Measurements from ENCODE around the gene CAMTA1. TPM values are rescaled to one million over a fixed set of nuclear protein-coding genes. Genes with fewer than 3 reads are reported as not detected.
A peak's percentile ranks its signal among the peaks of the same experiment; 100 is the strongest.

CAMTA1 gene
- total RNA-seq, 1 donor from 2014 or later, result 160 TPM

DNA sequence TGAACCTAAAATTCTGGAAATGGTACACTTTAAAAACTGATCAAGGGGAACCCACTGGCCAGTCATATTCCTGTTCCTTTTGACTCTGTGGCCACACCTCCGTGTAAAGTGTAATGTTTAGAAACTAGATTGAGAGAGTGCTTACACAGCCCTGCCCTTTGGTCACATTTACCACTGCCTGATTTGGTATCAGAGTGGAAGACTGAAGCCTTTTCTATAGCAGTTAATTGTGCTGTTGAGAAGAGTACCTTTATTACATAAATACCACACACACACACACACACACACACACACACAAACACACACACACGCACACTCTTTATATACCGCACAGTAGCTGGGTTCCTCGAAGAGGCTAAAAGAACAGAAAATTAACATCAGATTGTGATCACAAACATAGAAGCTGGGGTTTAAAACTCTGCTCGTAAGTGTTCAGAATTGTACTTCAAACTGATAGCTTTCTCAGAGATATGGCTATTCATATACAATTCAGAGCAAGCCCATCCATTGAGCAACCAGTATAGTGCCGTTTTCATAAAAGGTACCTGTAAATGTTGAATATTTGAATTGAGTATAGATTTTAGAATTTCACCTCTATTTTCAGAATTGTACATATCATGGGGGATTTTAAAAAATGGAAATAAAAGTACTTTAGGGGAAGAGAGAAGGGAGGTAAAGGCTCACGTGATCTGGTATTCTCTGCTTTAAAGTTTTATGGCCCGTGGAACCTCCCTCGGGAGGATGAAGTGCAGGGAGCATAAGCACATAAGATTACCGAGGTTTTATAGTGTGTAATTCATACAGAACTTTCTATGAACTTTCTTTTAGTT is 37.5 kb downstream of the CAMTA1 start:
- intact Hi-C loops (cut with micrococcal nuclease), result no loop called here
- Histone ChIP-seq H3K36me3 (no peaks in the 10 kb centered on the region), H3K9me3 (replicated peaks) (no peaks in the 10 kb centered on the region), H3K4me1 (peaks cover 71% of the 10 kb centered on the region), H3K27ac (replicated peaks) (no peak overlapping the region), H3K27me3 (ENCODE audit: low read depth) (no peaks in the 10 kb centered on the region), H3K4me3 (no peak overlapping the region)
- no peak for DNase-seq
- TF ChIP-seq CTCF (IDR thresholded peaks at IDR 0.05; ENCODE audit: borderline replicate concordance), result no peak

GRCh38 chr1:6823793-6824192 is 38.5 kb downstream of the CAMTA1 start:
- intact Hi-C loops (cut with micrococcal nuclease), result no loop called here
- no peaks in the 10 kb centered on the region for H3K27me3 ChIP-seq (ENCODE audit: low read depth)
- H3K4me3 ChIP-seq, result no peak overlapping the region
- H3K36me3 ChIP-seq, result no peaks in the 10 kb centered on the region
- no peak for DNase-seq
- peak overlapping the region; percentile 4 for H3K27ac ChIP-seq (replicated peaks)
- no peak for TF ChIP-seq CTCF (IDR thresholded peaks at IDR 0.05; ENCODE audit: borderline replicate concordance)
- no peaks in the 10 kb centered on the region for H3K9me3 ChIP-seq (replicated peaks)
- H3K4me1 ChIP-seq, result peaks cover 63% of the 10 kb centered on the region

DNA sequence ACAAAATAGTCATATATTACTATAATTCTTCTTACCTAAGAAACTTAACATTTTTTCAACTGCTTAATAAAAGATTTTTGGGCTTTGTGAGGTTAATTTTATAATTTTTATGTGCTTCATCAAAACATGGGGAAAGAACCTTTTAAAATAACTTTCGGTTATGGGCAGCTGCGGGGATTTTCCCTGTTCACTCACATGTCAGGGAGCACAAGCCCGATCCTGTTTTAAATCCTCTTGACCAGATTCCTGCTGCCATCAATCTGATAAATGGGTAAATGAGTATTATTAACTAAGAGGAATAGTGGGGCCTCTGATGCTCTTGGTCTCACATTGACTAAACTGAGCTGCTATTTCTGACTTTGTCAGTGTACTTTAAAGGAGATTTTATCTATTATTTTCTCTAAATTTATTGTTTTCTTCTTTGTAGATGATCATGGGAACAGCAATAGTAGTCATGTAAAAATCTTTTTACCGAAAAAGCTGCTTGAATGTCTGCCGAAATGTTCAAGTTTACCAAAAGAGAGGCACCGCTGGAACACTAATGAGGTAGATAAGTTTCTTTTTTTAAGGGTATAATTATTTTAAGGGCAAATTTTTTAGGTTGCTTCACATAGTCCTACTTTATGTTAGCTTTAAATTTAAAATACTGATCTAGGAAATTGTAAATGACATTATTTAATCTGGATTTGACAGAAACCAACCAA is 39.6 kb downstream of the CAMTA1 start:
- intact Hi-C loops (cut with micrococcal nuclease), result no loop called here
- Histone ChIP-seq H3K27ac (replicated peaks) (no peak overlapping the region), H3K9me3 (replicated peaks) (no peaks in the 10 kb centered on the region), H3K27me3 (ENCODE audit: low read depth) (no peaks in the 10 kb centered on the region), H3K4me1 (peaks cover 53% of the 10 kb centered on the region), H3K36me3 (no peaks in the 10 kb centered on the region), H3K4me3 (no peak overlapping the region)
- TF ChIP-seq CTCF (IDR thresholded peaks at IDR 0.05; ENCODE audit: borderline replicate concordance), result no peak
- no peak for DNase-seq

DNA sequence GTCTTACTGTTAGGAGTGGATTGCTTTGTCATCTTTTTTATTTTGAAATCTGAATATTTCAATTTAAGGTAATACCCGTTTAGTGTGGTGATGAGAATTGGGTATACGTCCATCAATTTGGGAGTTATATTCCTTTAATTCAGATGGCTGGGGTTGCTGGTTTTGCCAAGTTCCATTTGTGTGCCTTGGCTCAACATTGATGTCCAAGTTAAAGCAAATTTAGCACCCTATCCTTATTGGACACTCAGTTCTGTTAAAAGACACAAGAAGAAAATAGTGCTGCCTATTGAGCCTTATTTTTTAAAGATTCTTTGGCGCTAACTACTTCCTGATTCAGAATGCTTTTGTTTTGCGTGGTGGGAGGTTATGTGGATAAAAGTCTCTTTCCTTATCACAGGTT is 40.6 kb downstream of the CAMTA1 start:
- Histone ChIP-seq H3K36me3 (no peaks in the 10 kb centered on the region), H3K9me3 (replicated peaks) (no peaks in the 10 kb centered on the region), H3K27ac (replicated peaks) (no peak overlapping the region), H3K27me3 (ENCODE audit: low read depth) (no peaks in the 10 kb centered on the region), H3K4me1 (peaks cover 43% of the 10 kb centered on the region), H3K4me3 (no peak overlapping the region)
- TF ChIP-seq CTCF (IDR thresholded peaks at IDR 0.05; ENCODE audit: borderline replicate concordance), result no peak
- intact Hi-C loops (cut with micrococcal nuclease), result no loop called here
- no peak for DNase-seq

GRCh38 chr1:6827079-6827478 is 41.8 kb downstream of the CAMTA1 start:
- H3K27ac ChIP-seq (replicated peaks), result no peak overlapping the region
- no peak overlapping the region for H3K4me3 ChIP-seq
- H3K27me3 ChIP-seq (ENCODE audit: low read depth), result no peaks in the 10 kb centered on the region
- DNase-seq, result no peak
- TF ChIP-seq CTCF (IDR thresholded peaks at IDR 0.05; ENCODE audit: borderline replicate concordance), result no peak
- intact Hi-C loops (cut with micrococcal nuclease), result no loop called here
- H3K36me3 ChIP-seq, result no peaks in the 10 kb centered on the region
- H3K4me1 ChIP-seq, result peaks cover 42% of the 10 kb centered on the region
- no peaks in the 10 kb centered on the region for H3K9me3 ChIP-seq (replicated peaks)

Data from left ventricle myocardium inferior (tissue), 1 donor.